HL-60 (cell line): Measurements from ENCODE around the gene EDEM1.

Experiments used
- DNase-seq, 2 experiments: peaks; one replicate each; pipeline ENCODE4 v3.0.0-alpha.2; 2010 to 2020; ENCODE audit warnings: low read depth in 1 of 2, low spot score in 1 of 2
- H3K27ac ChIP-seq: fragments of 250-450 bp; sonication (Bioruptor Pico); replicated peaks from 2 replicates; pipeline ENCODE4 v1.5.1; 2020; ENCODE audit warnings: mild to moderate bottlenecking, moderate library complexity
- H3K27me3 ChIP-seq: fragments of 250-450 bp; sonication (Bioruptor Pico); 2 replicates; pipeline ENCODE4 v1.5.1; 2021; ENCODE audit warnings: mild to moderate bottlenecking, moderate library complexity; ENCODE audit not compliant: insufficient read depth, poor library complexity, severe bottlenecking
- H3K4me3 ChIP-seq: replicated peaks from 2 replicates; pipeline ENCODE4 v1.5.1; 2011; ENCODE audit warnings: mild to moderate bottlenecking, control low read depth, low read length; ENCODE audit not compliant: insufficient read depth
- CTCF ChIP-seq: IDR thresholded peaks from one replicate; pipeline ENCODE4 v1.5.1; 2011; ENCODE audit warnings: low read length, control low read depth, inconsistent platforms; ENCODE audit not compliant: insufficient read depth
- GABPA ChIP-seq: IDR thresholded peaks from 2 replicates; pipeline ENCODE4 v1.6.1; 2012; ENCODE audit warnings: low read depth
- POLR2AphosphoS5 ChIP-seq: IDR thresholded peaks from 2 replicates; pipeline ENCODE4 v1.6.1; 2012; ENCODE audit warnings: low read depth
- REST ChIP-seq: IDR thresholded peaks from 2 replicates; pipeline ENCODE4 v1.6.1; 2012; ENCODE audit warnings: low read depth; ENCODE audit not compliant: insufficient replicate concordance
- SPI1 ChIP-seq: IDR thresholded peaks from 2 replicates; pipeline ENCODE4 v1.6.1; 2012; ENCODE audit warnings: low read depth, mild to moderate bottlenecking, borderline replicate concordance

Gene EDEM1

DNA sequence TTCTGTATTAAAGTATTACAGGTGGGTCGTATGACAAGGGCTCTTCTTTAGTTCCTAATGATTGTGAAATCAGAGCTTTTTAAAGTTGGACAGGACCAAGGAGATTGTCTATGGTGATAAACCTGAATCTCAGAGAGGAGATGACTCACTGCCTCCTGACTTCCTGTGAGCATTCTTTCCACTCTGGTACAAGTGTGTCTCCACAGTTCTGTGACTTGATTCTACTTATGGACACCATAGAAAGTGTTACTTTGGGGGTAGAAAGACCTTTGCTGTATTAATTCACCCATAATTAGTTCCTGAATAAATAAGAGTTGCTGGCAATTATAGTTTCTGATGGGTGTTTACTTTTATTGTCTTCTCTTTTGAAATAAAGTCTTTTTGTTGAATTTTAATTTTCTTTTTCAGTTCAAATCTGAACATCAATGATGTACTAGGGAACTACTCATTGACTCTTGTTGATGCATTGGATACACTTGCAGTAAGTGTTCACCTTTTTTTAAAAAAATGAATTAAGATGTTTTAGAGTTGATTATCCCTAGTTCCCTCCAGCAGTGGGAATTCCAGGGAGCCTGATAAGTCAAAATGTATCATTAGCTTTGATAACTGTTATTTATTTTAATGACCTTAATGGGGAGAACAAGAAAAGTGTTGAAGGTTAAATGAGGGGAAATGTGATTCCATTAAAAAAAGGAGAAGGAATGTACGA lies 7.4 kb downstream of the EDEM1 start:
- Histone ChIP-seq H3K27me3 (no peaks in the 10 kb centered on the region), H3K27ac (peak overlapping the region; percentile 57), H3K4me3 (no peak overlapping the region)
- TF ChIP-seq GABPA (no peak), REST (no peak), POLR2AphosphoS5 (peak; percentile 39; the same call in 1 of the 2 replicates)
- peak; percentile 68 to 77 for DNase-seq

DNA sequence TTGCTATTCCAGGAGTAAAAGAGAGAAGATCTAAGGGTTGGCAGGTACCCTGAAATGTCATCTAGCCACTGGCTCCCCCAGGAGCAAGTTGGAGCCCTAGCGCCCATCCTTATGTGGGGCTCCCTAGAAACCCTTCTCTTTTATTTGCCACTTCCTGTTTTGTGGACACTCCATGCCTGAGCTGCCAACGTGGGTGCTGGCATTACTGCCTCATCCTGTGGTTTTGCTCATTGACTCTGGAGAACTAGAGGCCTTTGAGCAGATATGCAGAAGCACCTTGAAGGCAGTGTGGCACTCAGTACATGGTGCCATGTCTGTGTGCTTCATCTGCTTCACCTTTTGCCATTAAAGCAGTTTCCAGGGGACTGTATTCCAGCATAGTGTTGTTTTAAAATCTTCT lies 8.1 kb downstream of the EDEM1 start:
- peak overlapping the region; percentile 57 for H3K27ac ChIP-seq
- no peak overlapping the region for H3K4me3 ChIP-seq
- no peaks in the 10 kb centered on the region for H3K27me3 ChIP-seq
- DNase-seq, result peak in 1 of 2 experiments; percentile 94
- TF ChIP-seq POLR2AphosphoS5, result peak; percentile 78
- no peak for TF ChIP-seq CTCF
- peak; percentile 98 for TF ChIP-seq SPI1
- no peak for TF ChIP-seq GABPA
- TF ChIP-seq REST, result no peak

- Histone ChIP-seq H3K27ac (peak overlapping the region; percentile 73), H3K4me3 (no peak overlapping the region), H3K27me3 (no peaks in the 10 kb centered on the region)
- no peak for DNase-seq
- no peak for TF ChIP-seq SPI1
- no peak for TF ChIP-seq POLR2AphosphoS5
- TF ChIP-seq REST, result no peak
- TF ChIP-seq CTCF, result no peak
- no peak for TF ChIP-seq GABPA
Observed at GRCh38 chr3:5197022-5197421, 9.5 kb downstream of the EDEM1 start.
